HG02938 (cell line): ENCODE data around the gene TBX1.

Source experiments
- ATAC-seq: cut with Tn5 transposase; IDR thresholded peaks from one replicate; pipeline ENCODE4 v1.9.1; 2021; ENCODE audit warnings: mild to moderate bottlenecking, moderate library complexity; ENCODE audit not compliant: unreplicated experiment

TBX1 gene

DNA sequence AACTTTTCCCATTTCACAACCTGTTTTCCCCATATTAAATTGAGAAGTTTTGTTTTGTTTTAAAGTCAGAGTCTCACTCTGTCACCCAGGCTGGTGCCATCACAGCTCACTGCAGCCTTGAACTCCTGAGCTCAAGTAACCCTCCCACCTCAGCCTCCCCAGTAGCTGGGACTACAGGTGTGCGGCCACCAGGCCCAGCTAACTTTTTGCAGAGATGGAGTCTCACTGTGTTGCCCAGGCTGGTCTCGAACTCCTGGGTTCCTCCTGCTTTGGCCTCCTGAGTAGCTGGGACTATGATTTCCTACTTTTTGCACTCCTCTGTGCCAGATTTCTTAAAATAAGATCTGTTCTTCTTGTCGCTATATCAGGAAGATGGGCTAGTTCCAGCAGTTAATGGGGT is 49.2 kb downstream of the TBX1 start:
- no peak for ATAC-seq

GRCh38 chr22:19810381-19811201 is 50.0 kb downstream of the TBX1 start:
- no peak for ATAC-seq

- ATAC-seq: no peak
These were observed 50.6 kb downstream of the TBX1 start for GRCh38 chr22:19811211-19811621.

DNA sequence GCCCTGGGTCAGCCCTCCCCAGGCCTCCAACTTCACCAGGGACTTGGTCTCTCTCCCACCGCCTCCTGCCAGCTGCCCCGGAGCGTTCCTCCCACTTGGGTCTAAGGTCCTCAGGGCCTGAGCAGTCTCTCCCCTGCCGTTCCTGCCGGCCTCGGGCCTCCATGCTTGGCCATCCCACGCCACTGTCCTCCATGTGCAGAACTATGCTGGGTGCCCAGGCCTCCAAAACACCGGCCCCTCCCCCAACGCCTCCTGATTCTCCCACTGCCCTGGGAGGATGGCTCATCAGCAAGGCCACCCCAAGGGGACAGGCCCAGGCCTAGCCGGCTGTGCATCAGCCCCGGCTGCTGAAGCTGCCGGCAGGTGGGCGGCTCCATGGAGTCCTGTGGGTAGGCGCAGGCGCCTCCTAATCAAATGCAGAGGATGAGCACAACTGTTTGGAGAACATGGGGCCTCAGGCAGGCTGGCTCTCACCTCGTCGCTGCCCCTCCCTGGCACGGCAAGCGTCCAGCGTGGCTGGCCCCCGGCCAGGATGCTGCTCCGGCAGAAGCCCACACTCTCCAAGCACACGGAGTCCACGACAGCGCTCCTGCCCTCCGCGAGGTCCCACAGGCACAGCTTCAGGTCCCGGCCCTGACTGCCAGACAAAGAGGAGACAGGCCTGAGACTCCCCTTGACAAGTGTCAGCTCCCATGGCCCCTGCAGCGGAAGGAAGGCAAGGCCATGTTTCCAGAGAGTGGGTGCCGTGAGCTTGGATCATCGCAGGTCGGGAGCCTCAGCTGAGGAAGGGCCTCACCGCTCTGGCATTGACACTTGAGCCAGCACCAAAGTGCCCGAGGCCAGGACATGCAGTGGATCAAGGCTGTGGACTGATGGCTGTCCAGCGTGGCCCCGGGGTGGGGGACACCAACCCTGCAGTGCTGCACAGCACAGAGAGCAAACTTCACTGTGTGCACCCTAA is 51.5 kb downstream of the TBX1 start:
- no peak for ATAC-seq

GRCh38 chr22:19812910-19813309 is 52.3 kb downstream of the TBX1 start:
- no peak for ATAC-seq

DNA sequence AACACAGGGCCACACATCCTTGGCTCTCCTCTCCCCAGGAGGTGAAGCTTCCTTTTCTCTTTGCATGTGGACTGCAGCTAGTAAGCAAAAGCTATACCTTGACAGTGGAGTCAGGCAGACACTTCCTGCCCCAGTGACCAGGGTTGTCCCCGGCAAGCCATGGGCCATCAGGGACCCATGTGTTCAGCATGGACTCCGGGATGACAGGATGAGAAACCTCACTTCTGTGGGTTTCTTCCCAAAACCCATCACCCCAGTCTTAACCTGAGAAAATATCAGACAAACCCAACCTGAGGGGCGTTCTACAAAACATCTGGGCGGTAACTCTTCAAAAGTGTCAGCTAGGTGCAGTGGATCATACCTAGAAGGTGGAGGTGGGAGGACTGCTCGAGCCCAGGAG is 53.9 kb downstream of the TBX1 start:
- ATAC-seq: no peak

DNA sequence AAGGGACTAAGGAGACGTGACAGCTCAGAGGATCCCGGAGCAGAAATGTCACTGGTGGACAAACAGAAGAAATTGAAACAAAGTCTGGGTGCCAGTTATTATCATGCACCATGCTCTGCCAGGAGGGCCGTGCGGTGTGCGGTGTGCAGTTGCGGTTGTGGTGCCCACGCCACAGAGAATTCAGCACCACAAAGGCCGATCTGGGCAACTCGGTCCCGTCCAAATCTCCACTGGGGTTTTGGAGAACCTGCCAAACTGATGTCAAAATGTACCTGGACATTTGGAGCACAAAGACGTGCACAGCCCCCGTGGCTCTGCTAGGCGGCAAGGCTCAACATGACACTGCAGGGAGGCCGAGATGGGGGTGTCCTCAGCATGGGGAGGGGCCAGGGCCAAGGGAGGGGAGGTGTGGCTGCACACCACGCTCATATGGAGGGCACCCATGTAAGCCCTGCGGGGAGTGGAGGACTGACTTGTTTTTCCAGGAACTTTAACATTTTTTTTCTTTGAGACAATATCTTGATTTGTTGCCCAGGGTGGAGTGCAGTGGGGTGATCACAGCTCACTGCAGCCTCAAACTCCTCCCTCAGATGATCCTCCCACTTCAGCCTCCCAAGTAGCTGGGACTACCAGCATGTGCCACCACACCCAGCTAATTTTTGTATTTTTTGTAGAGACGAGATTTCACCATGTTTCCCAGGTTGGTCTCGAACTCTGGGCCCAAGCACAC is 54.7 kb downstream of the TBX1 start:
- no peak for ATAC-seq

- no peak for ATAC-seq
These were observed 55.3 kb downstream of the TBX1 start for GRCh38 chr22:19815823-19816290.

GRCh38 chr22:19816372-19817119 is 56.0 kb downstream of the TBX1 start:
- ATAC-seq: no peak
